ENCODE data around the gene P2RX1. TPM values are rescaled to one million over a fixed set of nuclear protein-coding genes. Genes with fewer than 3 reads are reported as not detected.

The P2RX1 gene
- total RNA-seq, 4 donors from 2014 or later, result 1.2 to 18.8 (median 9.9) TPM

DNA sequence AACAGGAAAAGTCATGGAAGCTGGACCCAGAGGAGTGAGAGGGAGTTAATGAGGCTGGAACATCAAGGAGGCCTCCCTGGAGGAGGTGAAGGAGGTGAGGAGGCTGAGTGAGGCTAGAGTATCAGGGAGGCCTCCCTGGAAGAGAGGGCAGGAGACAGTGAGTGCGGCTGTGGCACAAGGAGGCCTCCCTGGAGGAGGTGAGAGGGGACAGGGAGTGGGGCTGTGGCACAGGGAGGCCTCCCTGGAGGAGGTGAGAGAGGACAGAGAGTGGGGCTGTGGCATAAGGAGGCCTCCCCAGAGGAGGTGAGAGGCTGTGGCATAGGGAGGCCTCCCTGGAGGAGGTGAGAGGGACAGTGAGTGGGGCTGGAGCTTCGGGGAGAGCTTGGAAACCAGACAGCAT is 28.9 kb downstream of the P2RX1 start:
- no peak overlapping the region for H3K4me3 ChIP-seq
- no peaks in the 10 kb centered on the region for H3K36me3 ChIP-seq
- peaks cover 8 to 41% of the 10 kb centered on the region in 2 donors for H3K4me1 ChIP-seq
- no peaks in the 10 kb centered on the region for H3K9me3 ChIP-seq
- intact Hi-C loops (cut with DNase I; ENCODE audit: low total_unique reads), result no loop called here
- TF ChIP-seq, protein P1, sequence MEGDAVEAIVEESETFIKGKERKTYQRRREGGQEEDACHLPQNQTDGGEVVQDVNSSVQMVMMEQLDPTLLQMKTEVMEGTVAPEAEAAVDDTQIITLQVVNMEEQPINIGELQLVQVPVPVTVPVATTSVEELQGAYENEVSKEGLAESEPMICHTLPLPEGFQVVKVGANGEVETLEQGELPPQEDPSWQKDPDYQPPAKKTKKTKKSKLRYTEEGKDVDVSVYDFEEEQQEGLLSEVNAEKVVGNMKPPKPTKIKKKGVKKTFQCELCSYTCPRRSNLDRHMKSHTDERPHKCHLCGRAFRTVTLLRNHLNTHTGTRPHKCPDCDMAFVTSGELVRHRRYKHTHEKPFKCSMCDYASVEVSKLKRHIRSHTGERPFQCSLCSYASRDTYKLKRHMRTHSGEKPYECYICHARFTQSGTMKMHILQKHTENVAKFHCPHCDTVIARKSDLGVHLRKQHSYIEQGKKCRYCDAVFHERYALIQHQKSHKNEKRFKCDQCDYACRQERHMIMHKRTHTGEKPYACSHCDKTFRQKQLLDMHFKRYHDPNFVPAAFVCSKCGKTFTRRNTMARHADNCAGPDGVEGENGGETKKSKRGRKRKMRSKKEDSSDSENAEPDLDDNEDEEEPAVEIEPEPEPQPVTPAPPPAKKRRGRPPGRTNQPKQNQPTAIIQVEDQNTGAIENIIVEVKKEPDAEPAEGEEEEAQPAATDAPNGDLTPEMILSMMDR (IDR thresholded peaks at IDR 0.05), result no peak
- TF ChIP-seq POLR2A (IDR thresholded peaks at IDR 0.05), result no peak
- H3K27me3 ChIP-seq, result no peaks in the 10 kb centered on the region
- H3K27ac ChIP-seq, result peak overlapping the region; percentile 96 to 97
- no peak for DNase-seq

DNA sequence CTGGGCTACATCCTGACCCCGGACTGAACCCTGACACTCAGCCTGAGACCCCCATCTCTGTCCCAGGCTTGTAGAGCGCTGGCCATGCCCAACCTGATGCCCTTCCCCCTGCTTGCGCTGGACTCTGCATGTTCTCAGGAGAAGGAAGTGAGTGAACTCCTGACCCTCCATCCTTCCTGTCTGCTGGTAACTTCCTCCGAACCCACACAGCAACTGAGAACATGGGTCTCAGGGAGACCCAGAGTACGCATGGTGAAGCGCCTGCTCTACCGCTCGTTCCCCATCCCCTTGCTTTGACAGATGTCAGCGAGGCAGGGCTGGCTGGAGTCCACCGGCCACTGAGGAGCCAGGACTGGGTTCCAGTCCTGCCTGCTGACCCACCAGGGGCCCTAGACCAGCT is 29.5 kb downstream of the P2RX1 start:
- H3K9me3 ChIP-seq, result no peaks in the 10 kb centered on the region
- H3K4me1 ChIP-seq, result peaks cover 8 to 41% of the 10 kb centered on the region in 2 donors
- no peak overlapping the region for H3K4me3 ChIP-seq
- TF ChIP-seq POLR2A (IDR thresholded peaks at IDR 0.05), result no peak
- TF ChIP-seq, protein P1 (IDR thresholded peaks at IDR 0.05), result no peak
- intact Hi-C loops (cut with DNase I; ENCODE audit: low total_unique reads), result no loop called here
- no peak for DNase-seq
- peak overlapping the region; percentile 96 to 97 for H3K27ac ChIP-seq
- no peaks in the 10 kb centered on the region for H3K27me3 ChIP-seq
- H3K36me3 ChIP-seq, result no peaks in the 10 kb centered on the region

DNA sequence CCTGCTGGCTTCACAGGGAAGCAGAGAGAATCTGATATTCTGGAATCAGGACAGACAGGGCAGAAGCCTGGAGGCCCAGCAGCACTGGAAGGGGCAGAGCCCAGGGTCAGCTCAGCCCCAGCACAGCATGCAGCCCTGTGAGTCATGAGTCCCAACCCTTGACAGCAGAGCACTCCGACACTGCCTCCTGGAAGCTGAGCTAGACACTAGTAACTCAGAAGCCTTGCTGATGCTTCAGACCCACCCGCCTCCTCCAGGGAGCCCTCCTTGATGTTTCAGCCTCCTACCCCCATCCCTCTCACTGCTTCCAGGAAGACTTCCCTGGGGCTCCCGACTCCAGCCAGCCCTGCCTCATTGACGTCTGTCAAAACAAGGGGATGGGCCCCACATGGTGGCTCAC is 30.3 kb downstream of the P2RX1 start:
- Histone ChIP-seq H3K27ac (no peak overlapping the region), H3K4me3 (no peak overlapping the region), H3K27me3 (no peaks in the 10 kb centered on the region), H3K36me3 (no peaks in the 10 kb centered on the region), H3K9me3 (no peaks in the 10 kb centered on the region), H3K4me1 (peaks cover 8 to 35% of the 10 kb centered on the region in 2 donors)
- no peak for TF ChIP-seq POLR2A (IDR thresholded peaks at IDR 0.05)
- TF ChIP-seq, protein P1 (IDR thresholded peaks at IDR 0.05), result no peak
- intact Hi-C loops (cut with DNase I; ENCODE audit: low total_unique reads), result no loop called here
- DNase-seq, result no peak

DNA sequence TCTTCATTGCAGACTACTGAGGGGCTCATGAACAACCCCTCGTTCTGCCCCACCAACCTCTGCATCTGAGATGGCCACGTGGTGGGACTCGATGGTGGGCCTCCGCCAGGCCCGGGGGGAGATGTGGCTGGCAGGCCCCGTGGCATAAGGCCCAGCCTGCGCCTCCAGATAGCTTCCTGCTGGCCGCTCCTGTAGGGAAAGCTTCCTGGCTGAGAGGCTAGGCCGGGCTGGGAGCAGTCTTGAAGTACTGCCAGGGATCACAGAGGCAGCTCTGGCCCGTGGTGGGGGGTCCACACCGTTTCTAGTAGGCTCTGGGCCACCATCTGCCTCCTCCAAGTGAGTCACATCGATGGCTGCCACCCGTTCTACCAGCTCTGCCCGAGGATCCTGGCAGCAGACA is 31.0 kb downstream of the P2RX1 start:
- H3K4me3 ChIP-seq, result no peak overlapping the region
- H3K36me3 ChIP-seq, result no peaks in the 10 kb centered on the region
- TF ChIP-seq, protein P1 (IDR thresholded peaks at IDR 0.05), result no peak
- TF ChIP-seq POLR2A (IDR thresholded peaks at IDR 0.05), result no peak
- intact Hi-C loops (cut with DNase I; ENCODE audit: low total_unique reads), result no loop called here
- H3K27ac ChIP-seq, result no peak overlapping the region
- H3K9me3 ChIP-seq, result no peaks in the 10 kb centered on the region
- no peaks in the 10 kb centered on the region for H3K27me3 ChIP-seq
- DNase-seq, result no peak
- peaks cover 8 to 28% of the 10 kb centered on the region in 2 donors for H3K4me1 ChIP-seq

DNA sequence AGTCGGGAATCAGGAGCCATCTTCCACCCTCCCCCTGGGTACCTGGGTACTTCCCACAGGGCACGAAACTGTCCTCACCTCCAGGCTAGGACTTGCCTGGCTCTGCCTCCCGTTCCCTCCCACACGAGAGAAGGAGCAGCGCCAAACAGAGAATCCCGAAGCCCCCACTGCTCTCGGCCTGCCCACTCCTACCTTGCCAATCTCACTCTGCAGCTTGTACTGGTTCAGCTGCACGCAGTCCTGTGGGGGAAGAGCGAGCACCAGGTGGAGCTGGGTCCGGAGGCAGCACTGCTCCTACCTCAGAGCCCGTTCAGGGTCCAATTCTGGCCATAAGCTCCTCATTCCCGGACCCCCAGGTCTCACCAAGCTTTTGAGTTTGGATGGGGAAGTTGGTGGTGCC is 32.1 kb downstream of the P2RX1 start:
- peaks cover 8 to 19% of the 10 kb centered on the region in 2 donors for H3K4me1 ChIP-seq
- TF ChIP-seq, protein P1 (IDR thresholded peaks at IDR 0.05), result no peak
- no peak for TF ChIP-seq POLR2A (IDR thresholded peaks at IDR 0.05)

More for the DNA sequence above, 32.1 kb downstream of the P2RX1 start:
- Histone ChIP-seq H3K36me3 (no peaks in the 10 kb centered on the region), H3K27ac (no peak overlapping the region), H3K4me3 (no peak overlapping the region), H3K27me3 (no peaks in the 10 kb centered on the region), H3K9me3 (no peaks in the 10 kb centered on the region)
- no peak for DNase-seq
- intact Hi-C loops (cut with DNase I; ENCODE audit: low total_unique reads), result no loop called here

Data from uterus (tissue), 4 donors.